ENCODE measurements around the gene RAB3GAP2.
A peak's percentile ranks its signal among the peaks of the same experiment; 100 is the strongest.
"Not testable (repeated sequence)": the region's sequence is repeated elsewhere in the genome, so short reads cannot be mapped to it uniquely, and the experiment has no call there.

Gene RAB3GAP2

DNA sequence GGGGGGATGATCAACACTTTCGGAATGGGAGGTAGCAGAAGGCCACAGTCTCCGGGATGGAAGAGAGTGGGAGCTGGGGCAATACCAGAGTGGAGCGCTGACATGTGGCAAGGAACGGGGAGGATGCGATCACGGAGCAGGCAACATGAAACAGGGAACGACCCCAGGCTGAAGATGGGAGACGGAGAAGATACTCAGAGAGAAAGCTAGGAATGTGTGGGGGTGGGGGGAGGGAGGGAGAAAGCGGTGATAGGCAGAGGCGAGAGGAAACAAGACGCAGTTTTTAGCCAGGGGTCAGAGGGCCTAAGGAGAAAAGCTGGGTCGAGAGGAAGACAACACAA is 577 bp downstream of the RAB3GAP2 start:
- no peak for DNase-seq
- Histone ChIP-seq H3K36me3 (peaks cover 27% of the 10 kb centered on the region), H3K27ac (peak overlapping the region; percentile 78), H3K27me3 (ENCODE audit: insufficient read depth, low read depth, severe bottlenecking) (no peaks in the 10 kb centered on the region), H3K9me3 (ENCODE audit: severe bottlenecking) (no peaks in the 10 kb centered on the region), H3K4me3 (ENCODE audit: low read depth, low read length) (peak overlapping the region; percentile 96)
- TF ChIP-seq, protein P1, sequence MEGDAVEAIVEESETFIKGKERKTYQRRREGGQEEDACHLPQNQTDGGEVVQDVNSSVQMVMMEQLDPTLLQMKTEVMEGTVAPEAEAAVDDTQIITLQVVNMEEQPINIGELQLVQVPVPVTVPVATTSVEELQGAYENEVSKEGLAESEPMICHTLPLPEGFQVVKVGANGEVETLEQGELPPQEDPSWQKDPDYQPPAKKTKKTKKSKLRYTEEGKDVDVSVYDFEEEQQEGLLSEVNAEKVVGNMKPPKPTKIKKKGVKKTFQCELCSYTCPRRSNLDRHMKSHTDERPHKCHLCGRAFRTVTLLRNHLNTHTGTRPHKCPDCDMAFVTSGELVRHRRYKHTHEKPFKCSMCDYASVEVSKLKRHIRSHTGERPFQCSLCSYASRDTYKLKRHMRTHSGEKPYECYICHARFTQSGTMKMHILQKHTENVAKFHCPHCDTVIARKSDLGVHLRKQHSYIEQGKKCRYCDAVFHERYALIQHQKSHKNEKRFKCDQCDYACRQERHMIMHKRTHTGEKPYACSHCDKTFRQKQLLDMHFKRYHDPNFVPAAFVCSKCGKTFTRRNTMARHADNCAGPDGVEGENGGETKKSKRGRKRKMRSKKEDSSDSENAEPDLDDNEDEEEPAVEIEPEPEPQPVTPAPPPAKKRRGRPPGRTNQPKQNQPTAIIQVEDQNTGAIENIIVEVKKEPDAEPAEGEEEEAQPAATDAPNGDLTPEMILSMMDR (IDR thresholded peaks at IDR 0.05; ENCODE audit: low read depth, low read length): no peak

DNA sequence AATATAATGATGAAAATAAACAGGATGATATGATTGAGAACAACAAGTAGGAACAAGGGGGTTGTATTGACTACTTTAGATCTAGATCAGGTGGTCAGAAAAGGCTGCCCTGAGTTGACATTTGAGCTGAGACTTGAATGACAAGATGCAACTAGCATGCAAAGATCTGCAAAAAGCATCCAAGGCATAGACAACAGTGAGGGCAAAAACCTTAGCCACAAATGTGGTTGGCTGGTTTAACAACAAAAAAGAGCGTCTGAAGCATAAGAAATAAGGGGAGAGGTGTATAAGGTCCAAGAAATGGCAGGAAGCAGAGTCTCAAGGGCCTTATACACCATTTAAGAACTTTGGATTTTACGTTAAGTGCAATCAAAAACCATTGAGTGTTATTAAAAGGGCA is 3.2 kb downstream of the RAB3GAP2 start:
- H3K36me3 ChIP-seq: peaks cover 33% of the 10 kb centered on the region
- H3K27me3 ChIP-seq (ENCODE audit: insufficient read depth, low read depth, severe bottlenecking): no peaks in the 10 kb centered on the region
- DNase-seq: no peak
- H3K27ac ChIP-seq: no peak overlapping the region
- H3K9me3 ChIP-seq (ENCODE audit: severe bottlenecking): no peaks in the 10 kb centered on the region
- TF ChIP-seq, protein P1 (IDR thresholded peaks at IDR 0.05; ENCODE audit: low read depth, low read length): no peak
- no peak overlapping the region for H3K4me3 ChIP-seq (ENCODE audit: low read depth, low read length)

DNA sequence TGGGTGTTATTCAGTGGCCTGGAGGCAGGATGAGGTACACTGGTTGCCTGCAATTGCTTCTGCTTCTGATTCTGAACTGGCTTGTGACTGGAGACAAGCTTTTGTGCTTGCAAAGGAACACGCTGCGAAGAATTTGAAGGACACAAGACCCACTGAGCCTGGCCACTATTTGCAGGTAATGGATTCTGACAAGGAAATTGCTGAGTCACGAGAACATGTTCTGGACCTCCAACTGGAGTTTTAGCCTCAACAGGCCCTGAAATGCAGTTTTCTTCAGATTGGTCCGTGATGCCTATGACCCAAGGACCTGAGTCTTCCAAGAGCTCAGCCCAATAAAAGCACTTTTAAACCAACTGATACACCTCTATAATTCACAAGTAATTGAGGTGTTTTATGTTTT is 4.6 kb downstream of the RAB3GAP2 start:
- Histone ChIP-seq H3K36me3 (peaks cover 33% of the 10 kb centered on the region), H3K9me3 (ENCODE audit: severe bottlenecking) (no peaks in the 10 kb centered on the region), H3K27ac (no peak overlapping the region), H3K4me3 (ENCODE audit: low read depth, low read length) (no peak overlapping the region), H3K27me3 (ENCODE audit: insufficient read depth, low read depth, severe bottlenecking) (no peaks in the 10 kb centered on the region)
- DNase-seq: no peak
- TF ChIP-seq, protein P1 (IDR thresholded peaks at IDR 0.05; ENCODE audit: low read depth, low read length): no peak

DNA sequence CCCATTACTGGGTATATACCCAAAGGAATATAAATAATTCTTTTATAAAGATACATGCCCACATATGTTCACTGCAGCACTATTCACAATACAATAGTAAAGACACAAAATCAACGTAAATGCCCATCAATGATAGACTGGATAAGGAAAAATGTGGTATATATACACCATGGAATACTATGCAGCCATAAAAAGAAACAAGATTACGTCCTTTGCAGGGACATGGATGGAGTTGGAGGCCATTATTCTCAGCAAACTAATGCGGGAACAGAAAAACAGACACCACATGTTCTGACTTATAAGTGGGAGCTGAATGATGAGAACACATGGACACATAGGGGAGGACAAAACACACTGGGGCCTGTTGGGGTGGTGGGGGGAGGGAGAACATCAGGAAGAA is 12.0 kb downstream of the RAB3GAP2 start:
- not testable (repeated sequence) for H3K27me3 ChIP-seq (ENCODE audit: insufficient read depth, low read depth, severe bottlenecking); H3K9me3 ChIP-seq (ENCODE audit: severe bottlenecking); DNase-seq; H3K36me3 ChIP-seq; H3K4me3 ChIP-seq (ENCODE audit: low read depth, low read length); H3K27ac ChIP-seq

DNA sequence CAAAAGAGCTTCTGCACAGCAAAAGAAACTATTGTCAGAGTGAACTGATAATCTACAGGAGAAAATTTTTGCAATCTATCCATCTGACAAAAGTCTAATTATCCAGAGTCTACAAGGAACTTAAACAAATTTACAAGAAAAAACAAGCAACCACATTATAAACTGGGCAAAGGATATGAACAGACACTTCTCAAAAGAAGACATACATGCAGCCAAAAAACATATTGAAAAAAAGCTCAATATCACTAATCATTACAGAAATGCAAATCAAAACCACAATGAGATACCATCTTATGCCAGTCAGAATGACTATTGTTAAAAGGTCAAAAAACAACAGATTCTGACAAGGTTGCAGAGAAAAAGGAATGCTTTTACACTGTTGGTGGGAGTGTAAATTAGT is 12.5 kb downstream of the RAB3GAP2 start:
- not testable (repeated sequence) for H3K27ac ChIP-seq; H3K36me3 ChIP-seq; DNase-seq; H3K9me3 ChIP-seq (ENCODE audit: severe bottlenecking); H3K4me3 ChIP-seq (ENCODE audit: low read depth, low read length); H3K27me3 ChIP-seq (ENCODE audit: insufficient read depth, low read depth, severe bottlenecking)

DNA sequence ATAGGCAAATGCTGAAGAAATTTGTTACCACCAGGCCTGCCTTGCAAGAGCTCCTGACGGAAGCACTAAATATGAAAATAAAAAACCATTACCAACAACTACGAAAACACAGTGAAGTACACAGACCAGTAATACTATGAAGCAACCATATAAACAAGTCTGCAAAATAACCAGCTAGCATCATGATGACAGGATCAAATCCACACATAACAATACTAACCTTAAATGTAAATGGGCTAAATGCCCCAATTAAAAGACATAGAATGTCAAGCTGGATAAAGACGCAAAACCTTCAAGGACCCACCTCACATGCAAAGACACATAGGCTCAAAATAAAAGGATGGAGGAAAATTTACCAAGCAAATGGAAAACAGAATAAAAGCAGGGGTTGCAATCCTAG is 16.1 kb downstream of the RAB3GAP2 start:
- H3K27me3 ChIP-seq (ENCODE audit: insufficient read depth, low read depth, severe bottlenecking); H3K27ac ChIP-seq; H3K9me3 ChIP-seq (ENCODE audit: severe bottlenecking); DNase-seq; H3K4me3 ChIP-seq (ENCODE audit: low read depth, low read length): not testable (repeated sequence)
- peaks cover 13% of the 10 kb centered on the region for H3K36me3 ChIP-seq

DNA sequence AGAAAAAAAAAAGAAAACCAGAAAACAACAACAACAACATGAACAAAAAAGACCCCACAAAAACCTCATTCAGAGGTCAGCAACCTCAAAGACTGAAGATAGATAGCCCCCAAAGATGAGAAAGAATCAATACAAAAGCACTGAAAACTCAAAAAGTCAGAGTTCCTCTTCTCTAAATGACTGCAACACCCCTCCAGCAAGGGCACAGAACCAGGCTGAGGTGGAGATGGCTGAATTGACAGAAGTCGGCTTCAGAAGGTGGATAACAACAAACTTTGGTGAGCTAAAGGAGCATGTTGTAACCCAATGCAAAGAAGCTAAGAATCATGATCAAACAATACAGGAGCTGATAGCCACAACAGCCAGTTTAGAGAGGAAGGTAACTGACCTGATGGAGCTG is 17.0 kb downstream of the RAB3GAP2 start:
- TF ChIP-seq, protein P1 (IDR thresholded peaks at IDR 0.05; ENCODE audit: low read depth, low read length): no peak
- Histone ChIP-seq H3K9me3 (ENCODE audit: severe bottlenecking) (peaks cover under 1% of the 10 kb centered on the region), H3K27me3 (ENCODE audit: insufficient read depth, low read depth, severe bottlenecking) (no peaks in the 10 kb centered on the region), H3K4me3 (ENCODE audit: low read depth, low read length) (no peak overlapping the region), H3K27ac (no peak overlapping the region), H3K36me3 (peaks cover 23% of the 10 kb centered on the region)
- no peak for DNase-seq

DNA sequence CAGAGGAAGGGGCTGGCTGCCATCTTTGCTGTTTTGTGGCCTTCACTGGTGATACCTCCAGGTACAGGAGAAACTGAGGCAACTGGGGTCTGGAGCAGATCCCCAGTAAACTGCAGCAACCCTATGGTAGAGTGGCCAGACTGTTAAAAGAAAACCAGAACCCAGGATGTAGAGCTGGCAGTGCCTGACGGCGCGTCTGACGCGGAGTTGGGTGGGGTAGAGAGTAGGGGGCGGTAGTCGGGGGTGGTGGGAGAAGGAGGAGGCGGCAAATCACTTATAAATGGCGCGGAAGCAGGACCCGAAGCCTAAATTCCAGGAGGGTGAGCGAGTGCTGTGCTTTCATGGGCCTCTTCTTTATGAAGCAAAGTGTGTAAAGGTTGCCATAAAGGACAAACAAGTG is 19.0 kb downstream of the RAB3GAP2 start:
- not testable (repeated sequence) for H3K27ac ChIP-seq; H3K9me3 ChIP-seq (ENCODE audit: severe bottlenecking); H3K4me3 ChIP-seq (ENCODE audit: low read depth, low read length); DNase-seq; H3K27me3 ChIP-seq (ENCODE audit: insufficient read depth, low read depth, severe bottlenecking)
- H3K36me3 ChIP-seq: peaks cover 32% of the 10 kb centered on the region

All from WERI-Rb-1 (cell line).